ENCODE data around the gene DGKB.
A peak's percentile ranks its signal among the peaks of the same experiment; 100 is the strongest.

Gene DGKB

GRCh38 chr7:14430926-14431325, 471.6 kb downstream of the DGKB start:
- DNase-seq: no peak

- no peak for DNase-seq
These were observed 477.0 kb downstream of the DGKB start for GRCh38 chr7:14425559-14425958.

DNA sequence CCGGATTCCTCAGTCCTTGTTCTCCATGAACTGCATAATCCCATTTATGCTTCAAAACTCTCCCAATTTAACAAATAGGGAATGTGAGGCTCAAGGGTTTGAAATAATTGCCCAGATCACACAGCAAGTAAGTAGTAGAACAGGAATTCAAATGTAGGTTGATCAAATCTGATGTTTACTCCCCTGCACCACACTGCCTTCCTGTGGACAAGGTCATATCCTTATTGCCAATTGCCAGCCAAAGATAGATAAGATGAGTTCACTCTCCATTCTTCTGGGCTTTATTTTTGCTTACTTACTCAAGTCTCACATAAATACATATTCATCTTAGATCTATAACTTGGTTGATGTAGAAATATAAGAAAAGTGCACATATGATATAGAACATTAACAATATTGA, 477.9 kb downstream of the DGKB start:
- DNase-seq: no peak

GRCh38 chr7:14420768-14421167, 481.8 kb downstream of the DGKB start:
- no peak for DNase-seq

DNA sequence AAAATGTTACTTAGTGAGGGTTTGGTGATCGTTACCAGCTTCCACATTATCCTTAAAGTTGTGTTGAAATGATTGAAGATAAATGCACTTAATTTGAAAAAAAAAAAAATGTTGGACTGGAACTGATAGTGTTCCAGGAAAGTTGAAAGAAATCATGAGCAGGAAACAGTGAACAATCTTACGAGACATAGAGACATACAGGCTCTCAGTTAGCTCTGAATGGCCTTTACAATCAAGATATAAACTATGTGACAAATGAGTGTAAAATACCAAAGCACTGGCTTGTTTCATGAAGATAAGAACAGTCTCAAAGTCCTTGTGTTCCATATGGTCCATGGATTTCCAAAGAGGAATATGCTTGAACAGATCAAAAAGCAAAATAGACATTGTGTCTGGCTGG, 483.0 kb downstream of the DGKB start:
- DNase-seq: no peak

- no peak for DNase-seq
These were observed 483.9 kb downstream of the DGKB start for GRCh38 chr7:14418633-14419032.

- no peak for DNase-seq
These were observed 488.1 kb downstream of the DGKB start for GRCh38 chr7:14414274-14414986.

DNA sequence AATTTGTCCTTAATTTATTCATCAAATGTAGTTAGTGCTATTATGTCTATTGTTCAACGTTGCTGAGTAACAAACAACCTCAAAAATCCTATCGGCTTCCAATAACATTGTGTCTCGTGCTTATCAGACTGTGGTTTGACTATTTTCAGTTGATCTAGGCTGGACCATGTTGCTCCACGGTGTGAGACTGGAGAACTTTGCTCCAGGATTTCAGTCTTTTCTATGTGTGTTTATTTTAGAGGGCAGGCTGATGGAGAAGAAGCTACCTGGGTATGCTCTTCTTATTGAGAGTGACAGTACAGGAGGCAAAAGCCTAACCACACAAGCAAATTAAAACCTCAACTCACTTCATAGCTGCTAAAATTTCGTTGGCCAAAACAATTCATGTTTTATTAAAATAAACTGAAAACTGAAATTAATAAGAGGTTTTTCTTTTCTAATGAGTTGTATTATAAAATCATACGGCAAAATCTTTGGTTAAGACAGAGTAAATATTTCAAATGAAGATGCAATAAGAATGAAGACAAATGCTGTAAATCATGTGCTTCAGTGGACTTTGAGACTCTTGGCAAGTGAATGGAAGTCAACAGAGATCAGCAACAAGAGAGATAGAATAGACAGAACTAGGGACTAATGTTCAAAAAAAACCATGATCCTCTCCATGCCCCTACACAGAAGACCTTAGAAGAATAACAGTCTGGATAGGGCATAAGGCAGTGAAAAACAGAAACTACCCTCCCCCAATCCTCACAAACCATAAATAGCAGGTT, 495.1 kb downstream of the DGKB start:
- DNase-seq: no peak

GRCh38 chr7:14403587-14403986, 499.0 kb downstream of the DGKB start:
- DNase-seq: no peak

GRCh38 chr7:14400271-14400670, 502.3 kb downstream of the DGKB start:
- DNase-seq: no peak

DNA sequence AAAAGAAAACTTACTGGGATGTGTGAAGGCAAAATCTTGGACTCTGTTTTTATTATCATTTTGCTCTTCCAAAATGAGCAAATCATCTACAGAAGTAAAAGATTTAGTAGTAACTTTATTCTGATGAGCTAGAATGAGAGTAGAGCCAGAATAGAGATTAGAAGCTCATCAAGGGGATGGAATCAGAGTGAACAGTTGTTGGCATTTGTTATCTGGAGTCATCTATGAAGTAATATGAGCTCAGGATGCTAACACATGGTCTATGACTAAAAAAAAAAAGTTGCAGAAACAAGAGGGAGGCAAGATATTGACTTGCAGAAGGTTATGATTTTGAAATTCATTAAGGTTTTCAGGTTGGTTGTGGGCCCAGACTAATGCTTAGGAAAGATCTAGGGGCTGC, 504.0 kb downstream of the DGKB start:
- no peak for DNase-seq

DNA sequence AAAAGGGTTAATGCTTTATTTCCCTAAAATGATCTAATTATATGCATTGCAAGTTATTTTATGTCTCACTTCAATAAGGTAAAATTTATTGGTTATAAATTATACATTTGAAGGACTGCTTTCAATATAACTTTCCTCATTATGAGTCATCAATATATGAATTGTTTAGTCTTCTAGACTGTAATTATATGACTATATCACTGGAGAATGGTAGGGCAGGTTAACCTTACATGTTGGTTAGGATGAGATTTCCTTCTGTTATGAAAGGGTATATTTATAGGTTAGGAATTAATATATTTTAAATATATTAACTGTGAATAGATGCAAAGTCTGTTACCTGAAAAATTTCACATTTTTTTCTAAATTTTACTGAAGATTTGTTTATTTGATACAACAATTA, 506.7 kb downstream of the DGKB start:
- no peak for DNase-seq

GRCh38 chr7:14394786-14395185, 507.8 kb downstream of the DGKB start:
- no peak for DNase-seq

GRCh38 chr7:14389595-14389994, 513.0 kb downstream of the DGKB start:
- no peak for DNase-seq

GRCh38 chr7:14389181-14389591, 513.4 kb downstream of the DGKB start:
- peak; percentile 34 for DNase-seq

- DNase-seq: no peak
These were observed 517.5 kb downstream of the DGKB start for GRCh38 chr7:14385074-14385473.

DNA sequence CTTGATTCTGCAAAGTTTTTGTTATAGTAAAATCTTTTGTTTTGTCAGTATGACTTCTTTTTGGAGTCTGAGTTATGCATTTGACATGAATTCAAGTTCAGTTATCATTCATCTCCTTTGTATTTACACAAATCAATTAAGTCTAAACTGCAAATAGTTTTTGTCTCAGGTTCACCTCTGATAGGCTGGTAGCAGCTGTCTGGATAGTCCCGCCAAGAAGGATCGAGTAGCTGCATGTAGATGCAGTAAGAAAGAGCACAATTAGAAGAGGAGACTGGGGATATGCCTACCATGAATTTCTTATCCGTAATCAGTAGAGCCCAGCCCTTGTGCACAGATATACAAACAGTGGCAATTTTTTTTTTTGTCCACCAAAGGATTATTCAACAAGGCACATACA, 520.6 kb downstream of the DGKB start:
- no peak for DNase-seq

DNA sequence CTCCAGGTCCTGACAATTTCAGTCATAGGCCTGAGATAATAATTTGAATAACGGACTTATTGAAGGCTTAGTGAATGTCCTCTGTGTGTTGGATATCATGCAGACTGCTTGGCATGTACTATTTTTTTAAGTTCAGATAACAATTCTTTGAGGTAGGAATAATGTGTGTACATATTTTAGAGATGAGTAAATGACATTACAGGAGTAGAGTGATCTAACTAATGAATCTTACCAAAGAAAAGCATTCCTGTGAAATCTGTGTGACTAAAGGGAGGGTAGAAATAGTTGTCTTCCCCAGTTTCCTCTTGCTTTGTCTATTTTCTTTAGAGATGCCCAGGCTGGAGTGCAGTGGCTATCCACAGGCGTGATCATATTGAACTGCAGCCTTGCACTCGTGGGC, 521.2 kb downstream of the DGKB start:
- no peak for DNase-seq

DNA sequence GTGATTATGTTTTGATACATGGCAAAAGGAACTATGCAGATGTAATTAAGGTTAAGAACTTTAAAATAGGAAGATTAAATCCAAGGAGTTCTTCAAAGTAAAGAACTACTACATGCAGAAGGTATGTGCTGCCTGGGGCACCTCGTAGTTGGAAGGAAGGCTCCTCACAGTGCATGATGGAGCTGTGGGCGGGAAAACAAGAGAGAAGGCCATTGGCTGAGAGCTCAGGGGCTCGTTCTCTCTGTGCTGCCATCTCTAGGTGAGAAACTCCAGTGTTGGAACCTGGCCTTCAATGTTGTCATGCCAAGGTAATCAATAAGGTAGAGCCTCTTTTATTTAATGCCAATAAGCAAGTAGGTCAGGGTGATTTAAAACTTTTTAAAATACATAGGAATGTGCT, 521.7 kb downstream of the DGKB start:
- no peak for DNase-seq

DNA sequence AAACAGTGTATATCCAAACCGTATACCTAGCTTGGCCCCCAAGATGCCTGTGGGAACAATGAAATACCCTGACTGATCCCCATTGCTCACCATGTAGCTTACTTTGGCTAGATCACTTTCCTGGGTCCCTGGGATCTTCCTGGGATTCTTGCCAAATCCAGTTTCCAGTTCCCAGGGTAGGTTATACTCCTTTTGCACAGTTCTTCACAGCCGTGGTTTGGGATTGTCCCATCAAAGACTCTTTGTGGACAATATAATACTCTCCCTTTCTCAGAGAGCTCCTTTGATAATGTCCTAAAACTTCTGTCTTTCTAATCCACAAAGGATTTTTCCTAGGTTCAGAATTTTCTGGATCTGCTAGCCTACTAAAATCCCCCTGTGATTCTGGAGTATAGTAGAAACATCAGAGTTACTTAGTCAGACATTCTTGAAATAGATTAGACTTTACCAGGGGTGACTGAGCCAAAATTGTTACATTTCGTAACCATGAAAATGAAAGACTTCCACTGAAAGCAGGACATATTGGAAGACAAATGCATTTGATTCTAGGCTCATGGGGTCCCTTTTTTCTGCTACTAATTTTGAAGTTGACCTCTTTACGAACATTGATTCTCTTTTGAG, 524.8 kb downstream of the DGKB start:
- DNase-seq: no peak

GRCh38 chr7:14376711-14377110, 525.8 kb downstream of the DGKB start:
- DNase-seq: no peak

GRCh38 chr7:14375998-14376397, 526.6 kb downstream of the DGKB start:
- DNase-seq: no peak

DNA sequence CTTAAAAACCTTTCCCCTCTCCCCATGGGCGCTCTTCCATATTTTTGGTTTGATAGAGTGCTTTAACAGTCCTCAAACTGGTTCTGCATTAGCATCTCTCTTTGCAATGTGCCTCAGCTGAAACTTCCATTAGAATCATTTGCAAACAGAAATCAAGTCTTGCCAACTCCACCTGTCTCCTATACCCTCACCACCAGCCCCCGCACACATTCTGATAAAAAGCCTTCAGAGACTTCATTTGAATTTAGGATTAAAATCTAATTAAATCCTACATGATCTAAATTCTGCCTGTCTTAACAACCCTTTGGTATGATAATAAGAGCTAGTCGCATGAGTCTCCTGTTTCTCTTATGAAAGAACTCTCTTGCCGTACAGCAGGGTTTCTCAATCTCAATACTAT, 528.2 kb downstream of the DGKB start:
- no peak for DNase-seq

DNA sequence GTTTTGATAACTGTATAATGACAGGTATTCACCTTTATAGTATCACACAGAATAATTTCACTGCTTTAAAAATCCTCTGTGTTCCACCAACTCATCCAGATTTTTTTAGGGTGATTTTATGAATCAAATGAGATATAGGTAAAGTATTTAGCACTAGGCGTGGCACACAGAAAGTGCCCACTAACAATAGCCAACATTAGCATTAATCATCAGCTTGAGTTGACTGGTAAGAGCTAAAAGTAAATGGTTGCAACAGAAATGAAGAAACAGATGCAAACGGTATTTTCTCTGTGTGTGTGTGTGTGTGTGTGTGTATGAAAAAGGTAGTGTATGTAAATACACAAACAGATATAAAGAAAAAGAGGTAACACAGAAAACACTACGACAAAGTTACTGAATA, 534.3 kb downstream of the DGKB start:
- no peak for DNase-seq

Data from NCI-H510A (cell line).